H9 (cell line): ENCODE data around the gene POLR2J. TPM values are rescaled to one million over a fixed set of nuclear protein-coding genes. Genes with fewer than 3 reads are reported as not detected.

Experiments
- DNase-seq: peaks from one replicate; pipeline ENCODE4 v3.0.0-alpha.2; 2017
- H2AFZ ChIP-seq: one replicate; pipeline ENCODE4 v1.6.1; 2013; ENCODE audit warnings: mild to moderate bottlenecking, low read length, control low read depth, moderate library complexity
- H2AK5ac ChIP-seq: 2 replicates; pipeline ENCODE4 v1.6.1; 2013; ENCODE audit warnings: low read length, control low read depth, mixed read lengths; ENCODE audit not compliant: insufficient read length
- H2BK120ac ChIP-seq: one replicate; pipeline ENCODE4 v1.6.1; 2013; ENCODE audit warnings: low read depth, mild to moderate bottlenecking, low read length, control low read depth, inconsistent platforms; ENCODE audit not compliant: poor library complexity, severe bottlenecking
- H2BK12ac ChIP-seq: 2 replicates; pipeline ENCODE4 v1.6.1; 2013; ENCODE audit warnings: low read length, control low read depth, mixed read lengths, low read depth; ENCODE audit not compliant: insufficient read length
- H2BK15ac ChIP-seq: 2 replicates; pipeline ENCODE4 v1.6.1; 2013; ENCODE audit warnings: low read depth, low read length, control low read depth
- H2BK20ac ChIP-seq: one replicate; pipeline ENCODE4 v1.6.1; 2013; ENCODE audit warnings: low read depth, mild to moderate bottlenecking, low read length, control low read depth, inconsistent platforms; ENCODE audit not compliant: poor library complexity, severe bottlenecking
- H2BK5ac ChIP-seq: 2 replicates; pipeline ENCODE4 v1.6.1; 2013; ENCODE audit warnings: low read length, control low read depth, mixed read lengths; ENCODE audit not compliant: insufficient read length
- H3K14ac ChIP-seq: 2 replicates; pipeline ENCODE4 v1.6.1; 2013; ENCODE audit warnings: low read length, control low read depth; ENCODE audit not compliant: insufficient read depth
- H3K18ac ChIP-seq: 2 replicates; pipeline ENCODE4 v1.6.1; 2013; ENCODE audit warnings: low read depth, mild to moderate bottlenecking, mixed read lengths, low read length, control low read depth; ENCODE audit not compliant: insufficient read length
- H3K23ac ChIP-seq: 2 replicates; pipeline ENCODE4 v1.6.1; 2013; ENCODE audit warnings: low read length, control low read depth, mixed read lengths, low read depth; ENCODE audit not compliant: insufficient read length
- H3K23me2 ChIP-seq: 2 replicates; pipeline ENCODE4 v1.6.1; 2013; ENCODE audit warnings: low read depth, mild to moderate bottlenecking, mixed read lengths, low read length, control low read depth; ENCODE audit not compliant: insufficient read length, poor library complexity, severe bottlenecking
- H3K27ac ChIP-seq: 2 replicates; pipeline ENCODE4 v1.5.1; 2013; ENCODE audit warnings: low read length, control low read depth, mixed read lengths, low read depth; ENCODE audit not compliant: insufficient read length
- H3K27me3 ChIP-seq: 2 replicates; pipeline ENCODE4 v1.6.1; 2013; ENCODE audit warnings: low read length, control low read depth, inconsistent platforms; ENCODE audit not compliant: insufficient read depth
- H3K4ac ChIP-seq: 2 replicates; pipeline ENCODE4 v1.6.1; 2013; ENCODE audit warnings: low read depth, mild to moderate bottlenecking, control low read depth, inconsistent platforms, low read length, moderate library complexity
- H3K4me1 ChIP-seq: 2 replicates; pipeline ENCODE4 v1.6.1; 2013; ENCODE audit warnings: low read length, control low read depth, inconsistent platforms; ENCODE audit not compliant: insufficient read depth
- H3K4me2 ChIP-seq: 2 replicates; pipeline ENCODE4 v1.6.1; 2013; ENCODE audit warnings: low read length, control low read depth, mixed read lengths; ENCODE audit not compliant: insufficient read length, insufficient read depth
- H3K56ac ChIP-seq: 2 replicates; pipeline ENCODE4 v1.6.1; 2013; ENCODE audit warnings: low read depth, mild to moderate bottlenecking, mixed read lengths, low read length, control low read depth; ENCODE audit not compliant: insufficient read length
- H3K79me1 ChIP-seq: 2 replicates; pipeline ENCODE4 v1.6.1; 2013; ENCODE audit warnings: low read depth, mild to moderate bottlenecking, moderate library complexity, low read length, control low read depth, inconsistent platforms; ENCODE audit not compliant: insufficient read depth, poor library complexity, severe bottlenecking
- H3K79me2 ChIP-seq: 2 replicates; pipeline ENCODE4 v1.6.1; 2013; ENCODE audit warnings: low read length, control low read depth, inconsistent platforms; ENCODE audit not compliant: insufficient read depth
- H3K9ac ChIP-seq: 2 replicates; pipeline ENCODE4 v1.6.1; 2013; ENCODE audit warnings: low read length, control low read depth, mixed read lengths; ENCODE audit not compliant: insufficient read length; ENCODE audit errors: extremely low read depth
- H3K9me3 ChIP-seq: one replicate; pipeline ENCODE4 v1.6.1; 2013; ENCODE audit warnings: low read depth, low read length, inconsistent platforms; ENCODE audit not compliant: control insufficient read depth
- H3T11ph ChIP-seq: one replicate; pipeline ENCODE4 v1.6.1; 2013; ENCODE audit warnings: mild to moderate bottlenecking, low read length, control low read depth, inconsistent platforms
- H4K20me1 ChIP-seq: one replicate; pipeline ENCODE4 v1.6.1; 2013; ENCODE audit not compliant: control insufficient read depth, insufficient read length, insufficient read depth
- H4K5ac ChIP-seq: 2 replicates; pipeline ENCODE4 v1.6.1; 2013; ENCODE audit warnings: low read depth, mild to moderate bottlenecking, mixed read lengths, low read length, control low read depth; ENCODE audit not compliant: insufficient read length
- H4K8ac ChIP-seq: replicated peaks from 2 replicates; pipeline ENCODE4 v1.6.1; 2013; ENCODE audit warnings: low read length, control low read depth, mixed read lengths, low read depth; ENCODE audit not compliant: insufficient read length
- H4K91ac ChIP-seq: 2 replicates; pipeline ENCODE4 v1.6.1; 2013; ENCODE audit warnings: low read depth, mild to moderate bottlenecking, moderate library complexity, mixed read lengths, low read length, control low read depth; ENCODE audit not compliant: insufficient read length
- H3K27ac Mint-ChIP-seq, 3 experiments: 2 replicates in 2 of 3; 3 replicates in 1 of 3; pipeline ENCODE4 v1.8.0; 2020 to 2021; ENCODE audit warnings: mixed read lengths in 3 of 3, mild to moderate bottlenecking in 1 of 3, moderate library complexity in 1 of 3
- H3K27me3 Mint-ChIP-seq: 2 replicates; pipeline ENCODE4 v1.8.0; 2021; ENCODE audit warnings: low read depth, mild to moderate bottlenecking, moderate library complexity, mixed read lengths
- H3K36me3 Mint-ChIP-seq, 3 experiments: 2 replicates in 2 of 3; 3 replicates in 1 of 3; pipeline ENCODE4 v1.8.0; 2020 to 2021; ENCODE audit warnings: low read depth in 3 of 3, mixed read lengths in 3 of 3; ENCODE audit not compliant: insufficient read depth in 1 of 3
- H3K4me1 Mint-ChIP-seq, 2 experiments: 2 replicates each; pipeline ENCODE4 v1.8.0; 2020; ENCODE audit warnings: mixed read lengths in 2 of 2
- H3K4me3 Mint-ChIP-seq, 2 experiments: 2 replicates in 1 of 2; 3 replicates in 1 of 2; pipeline ENCODE4 v1.8.0; 2020 to 2021; ENCODE audit warnings: mild to moderate bottlenecking in 2 of 2, mixed read lengths in 2 of 2, moderate library complexity in 1 of 2
- H3K9me3 Mint-ChIP-seq, 2 experiments: 2 replicates in 1 of 2; 3 replicates in 1 of 2; pipeline ENCODE4 v1.8.0; 2020; ENCODE audit warnings: mild to moderate bottlenecking in 2 of 2, mixed read lengths in 2 of 2, moderate library complexity in 1 of 2
- WGBS: extraction: QIAGEN DNeasy Blood & Tissue Kit; methylation state at CpG from one replicate; pipeline ENCODE4 v1.1.7; 2013; ENCODE audit warnings: missing lambda C conversion rate, low lambda C conversion rate, mixed read lengths; ENCODE audit not compliant: insufficient read length; ENCODE audit errors: extremely low coverage; 5-methylcytosine and 5-hydroxymethylcytosine counted together
- total RNA-seq: library from RNA; stranded (reverse); gene quantifications from 2 replicates; pipeline ENCODE4 v1.2.1, GENCODE V29; 2021
- TF ChIP-seq, protein P1 (sequence below): fragments of 200-600 bp; sonication (generic); conservative IDR thresholded peaks from 3 replicates; pipeline ENCODE4 v1.8.0; 2021; ENCODE audit warnings: antibody characterized with exemption, mild to moderate bottlenecking

Gene POLR2J
- total RNA-seq, 1 experiment from 2014 or later: 58.5 TPM

DNA sequence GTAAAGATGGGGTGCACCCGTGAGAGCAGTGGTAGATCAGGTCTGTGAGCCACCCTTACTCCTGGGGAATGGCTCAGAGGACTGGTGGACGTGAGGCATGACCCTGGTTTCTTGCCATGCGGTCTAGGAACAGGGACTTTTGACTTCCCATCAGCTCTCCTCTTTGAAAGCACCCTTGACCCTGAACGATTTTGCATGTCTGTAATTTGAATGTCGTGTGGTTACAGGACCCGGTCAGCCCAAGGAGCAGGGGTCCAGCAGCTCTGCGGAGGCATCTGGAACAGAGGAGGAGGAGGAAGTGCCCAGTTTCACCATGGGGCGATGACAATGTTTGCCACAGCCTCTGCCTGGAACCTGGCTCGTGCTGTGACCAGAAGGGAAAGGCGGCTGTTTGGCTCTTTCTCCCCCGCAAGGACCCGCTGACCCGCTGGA, 53.9 kb downstream of the POLR2J start:
- peaks cover 4% of the 10 kb centered on the region for H3K27me3 Mint-ChIP-seq
- DNase-seq: no peak
- Histone ChIP-seq H3K23ac (no peak overlapping the region), H3K9me3 (no peaks in the 10 kb centered on the region), H2AFZ (no peak overlapping the region), H3K79me2 (no peaks in the 10 kb centered on the region), H3K79me1 (no peaks in the 10 kb centered on the region), H3K4me2 (no peak overlapping the region), H4K5ac (no peak overlapping the region), H2BK5ac (no peak overlapping the region), H3K4me1 (no peaks in the 10 kb centered on the region), H3K23me2 (no peaks in the 10 kb centered on the region), H3K18ac (no peak overlapping the region), H3K27me3 (no peaks in the 10 kb centered on the region), H3K4ac (no peak overlapping the region), H3K27ac (no peak overlapping the region), H4K91ac (no peak overlapping the region), H4K20me1 (no peaks in the 10 kb centered on the region), H3K56ac (no peak overlapping the region), H2BK120ac (no peak overlapping the region), H2AK5ac (no peak overlapping the region), H3K14ac (no peak overlapping the region), H3K9ac (no peak overlapping the region), H3T11ph (no peak overlapping the region), H2BK15ac (no peak overlapping the region), H2BK12ac (no peak overlapping the region), H2BK20ac (no peak overlapping the region), H4K8ac (no peak overlapping the region)
- H3K36me3 Mint-ChIP-seq: peaks cover 21 to 57% (median 44%) of the 10 kb centered on the region in 3 experiments
- H3K4me3 Mint-ChIP-seq: no peak overlapping the region; a peak in 1 of 5 replicates
- H3K9me3 Mint-ChIP-seq: no peaks in the 10 kb centered on the region
- peak overlapping the region in 2 of 3 experiments; percentile 43 to 91; a peak in 3 of 7 replicates for H3K27ac Mint-ChIP-seq
- TF ChIP-seq, protein P1, sequence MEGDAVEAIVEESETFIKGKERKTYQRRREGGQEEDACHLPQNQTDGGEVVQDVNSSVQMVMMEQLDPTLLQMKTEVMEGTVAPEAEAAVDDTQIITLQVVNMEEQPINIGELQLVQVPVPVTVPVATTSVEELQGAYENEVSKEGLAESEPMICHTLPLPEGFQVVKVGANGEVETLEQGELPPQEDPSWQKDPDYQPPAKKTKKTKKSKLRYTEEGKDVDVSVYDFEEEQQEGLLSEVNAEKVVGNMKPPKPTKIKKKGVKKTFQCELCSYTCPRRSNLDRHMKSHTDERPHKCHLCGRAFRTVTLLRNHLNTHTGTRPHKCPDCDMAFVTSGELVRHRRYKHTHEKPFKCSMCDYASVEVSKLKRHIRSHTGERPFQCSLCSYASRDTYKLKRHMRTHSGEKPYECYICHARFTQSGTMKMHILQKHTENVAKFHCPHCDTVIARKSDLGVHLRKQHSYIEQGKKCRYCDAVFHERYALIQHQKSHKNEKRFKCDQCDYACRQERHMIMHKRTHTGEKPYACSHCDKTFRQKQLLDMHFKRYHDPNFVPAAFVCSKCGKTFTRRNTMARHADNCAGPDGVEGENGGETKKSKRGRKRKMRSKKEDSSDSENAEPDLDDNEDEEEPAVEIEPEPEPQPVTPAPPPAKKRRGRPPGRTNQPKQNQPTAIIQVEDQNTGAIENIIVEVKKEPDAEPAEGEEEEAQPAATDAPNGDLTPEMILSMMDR: no peak
- peaks cover 14 to 18% of the 10 kb centered on the region in 2 experiments for H3K4me1 Mint-ChIP-seq
- WGBS: no CpG with 5 or more reads among the region's 13 CpGs
